ENCODE measurements around the gene LRRC47.
"Not testable (repeated sequence)": the region's sequence is repeated elsewhere in the genome, so short reads cannot be mapped to it uniquely, and the experiment has no call there.

The LRRC47 gene

GRCh38 chr1:3771108-3772026 lies 24.9 kb downstream of the LRRC47 start:
- DNase-seq (ENCODE audit: low read depth): no peak

GRCh38 chr1:3770047-3770765 lies 26.1 kb downstream of the LRRC47 start:
- no peak for DNase-seq (ENCODE audit: low read depth)

GRCh38 chr1:3768811-3769390 lies 27.4 kb downstream of the LRRC47 start:
- DNase-seq (ENCODE audit: low read depth): no peak

GRCh38 chr1:3767328-3767925 lies 28.9 kb downstream of the LRRC47 start:
- DNase-seq (ENCODE audit: low read depth): no peak

- DNase-seq (ENCODE audit: low read depth): no peak
Measured at GRCh38 chr1:3763351-3764125, 32.8 kb downstream of the LRRC47 start.

GRCh38 chr1:3762873-3763228 lies 33.4 kb downstream of the LRRC47 start:
- no peak for DNase-seq (ENCODE audit: low read depth)

- no peak for DNase-seq (ENCODE audit: low read depth)
Measured at GRCh38 chr1:3762151-3762872, 34.0 kb downstream of the LRRC47 start.

GRCh38 chr1:3761296-3762010 lies 34.8 kb downstream of the LRRC47 start:
- no peak for DNase-seq (ENCODE audit: low read depth)

GRCh38 chr1:3759796-3760195 lies 36.5 kb downstream of the LRRC47 start:
- DNase-seq (ENCODE audit: low read depth): no peak

GRCh38 chr1:3759164-3759563 lies 37.1 kb downstream of the LRRC47 start:
- no peak for DNase-seq (ENCODE audit: low read depth)

- no peak for DNase-seq (ENCODE audit: low read depth)
Measured at GRCh38 chr1:3756394-3756793, 39.9 kb downstream of the LRRC47 start.

- DNase-seq (ENCODE audit: low read depth): no peak
Measured at GRCh38 chr1:3753656-3754454, 42.4 kb downstream of the LRRC47 start.

- DNase-seq (ENCODE audit: low read depth): no peak
Measured at GRCh38 chr1:3752400-3752945, 43.8 kb downstream of the LRRC47 start, which contains the start of gene CCDC27. Gene CCDC27 (plus strand): TSS chr1:3752450. CDS start chr1:3752482, 32 bp downstream.

- no peak for DNase-seq (ENCODE audit: low read depth)
Measured at GRCh38 chr1:3750741-3751140, 45.6 kb downstream of the LRRC47 start.

- no peak for DNase-seq (ENCODE audit: low read depth)
Measured at GRCh38 chr1:3749512-3749911, 46.8 kb downstream of the LRRC47 start.

- not testable (repeated sequence) for DNase-seq (ENCODE audit: low read depth)
Measured at GRCh38 chr1:3748316-3748900, 47.9 kb downstream of the LRRC47 start.

- no peak for DNase-seq (ENCODE audit: low read depth)
Measured at GRCh38 chr1:3747903-3748302, 48.4 kb downstream of the LRRC47 start.

- no peak for DNase-seq (ENCODE audit: low read depth)
Measured at GRCh38 chr1:3747522-3747848, 48.8 kb downstream of the LRRC47 start.
